NCI-H82 treated with DMSO at 0.1 percent for 48 hours (cell line): ENCODE measurements around the gene RPL36.

Experiments
- DNase-seq: peaks from one replicate; lab custom pipeline; 2025; ENCODE audit not compliant: unreplicated experiment; lab: John Stamatoyannopoulos, UW

RPL36 gene

DNA sequence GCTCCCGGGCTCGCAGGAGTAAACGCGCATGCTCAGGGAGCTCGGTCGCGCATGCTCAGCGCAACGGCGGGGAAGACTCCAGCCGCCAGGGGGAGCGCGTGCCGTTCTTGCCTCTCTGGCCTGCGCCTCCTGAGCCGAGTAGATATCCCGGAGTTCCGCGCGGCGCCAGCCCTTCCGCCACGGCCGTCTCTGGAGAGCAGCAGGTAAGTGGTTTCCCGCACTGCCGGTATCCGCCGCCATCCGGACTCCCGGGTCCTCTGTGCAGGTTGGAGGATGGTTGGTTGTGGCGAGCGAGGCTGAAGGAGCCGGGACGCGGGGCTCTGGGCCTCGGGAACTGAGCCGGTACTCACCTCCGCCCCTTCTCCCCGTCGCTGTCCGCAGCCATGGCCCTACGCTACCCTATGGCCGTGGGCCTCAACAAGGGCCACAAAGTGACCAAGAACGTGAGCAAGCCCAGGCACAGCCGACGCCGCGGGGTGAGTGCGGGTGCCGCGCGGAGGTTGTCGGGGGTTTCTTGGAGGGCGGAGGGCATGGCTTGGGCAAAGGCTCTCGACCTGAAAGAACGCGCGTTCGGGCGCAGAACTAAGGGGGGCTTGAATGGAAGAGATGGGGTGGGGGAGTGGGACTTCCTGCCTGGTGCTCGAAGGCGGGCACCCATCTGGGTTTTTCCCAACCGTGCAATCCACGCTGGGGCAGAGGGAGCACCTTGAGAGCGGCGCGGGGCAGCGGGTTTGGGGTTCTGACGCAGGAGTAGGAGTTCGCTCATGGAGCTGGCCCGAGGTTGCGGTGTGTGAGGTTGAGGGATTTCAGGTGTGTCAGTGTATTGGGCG, at the start of gene RPL36:
RPL36 (plus strand) TSS at position 171 of the 830 bp plus-strand sequence; CDS start at position 384, 213 bp downstream.
- peak; percentile 81 for DNase-seq

DNA sequence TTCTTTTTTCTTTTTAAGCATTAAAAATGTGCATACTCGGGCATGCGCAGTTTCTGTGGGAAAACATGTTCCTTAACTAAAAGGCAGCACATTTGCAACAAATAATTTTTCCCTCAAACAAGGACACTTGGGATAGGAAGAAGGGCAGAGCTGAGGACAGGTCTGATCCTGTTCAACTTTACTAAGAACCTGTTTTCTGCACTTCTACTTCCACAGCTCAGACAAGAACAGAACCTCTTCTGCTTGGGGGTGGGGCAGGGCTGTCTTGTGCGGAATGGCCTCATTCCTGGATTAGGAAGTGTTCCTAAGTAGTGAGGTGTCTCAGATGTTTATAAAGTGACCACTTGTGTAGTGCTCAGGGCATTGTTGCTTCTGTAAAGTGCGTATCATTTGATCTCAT, 48.9 kb upstream of the RPL36 start:
- no peak for DNase-seq

DNA sequence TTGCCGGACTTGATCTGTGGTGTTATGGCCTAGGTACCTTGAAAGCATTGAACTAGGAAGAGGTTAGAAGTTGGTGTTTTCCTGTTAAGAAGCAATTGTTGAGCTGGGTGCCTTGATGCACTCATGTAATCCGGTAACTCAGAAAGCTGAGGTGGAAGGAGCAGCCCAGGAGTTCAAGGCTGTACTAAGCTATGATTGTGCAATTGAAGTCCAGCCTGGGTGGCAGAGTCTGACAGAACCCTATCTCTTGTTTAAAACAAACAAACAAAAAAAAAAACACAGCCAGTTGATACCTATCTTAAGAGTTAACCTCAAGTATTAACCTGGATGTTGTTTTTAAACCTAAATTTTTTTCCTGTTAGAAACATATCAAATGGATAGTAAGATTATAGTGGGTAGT, 47.9 kb upstream of the RPL36 start:
- no peak for DNase-seq

DNA sequence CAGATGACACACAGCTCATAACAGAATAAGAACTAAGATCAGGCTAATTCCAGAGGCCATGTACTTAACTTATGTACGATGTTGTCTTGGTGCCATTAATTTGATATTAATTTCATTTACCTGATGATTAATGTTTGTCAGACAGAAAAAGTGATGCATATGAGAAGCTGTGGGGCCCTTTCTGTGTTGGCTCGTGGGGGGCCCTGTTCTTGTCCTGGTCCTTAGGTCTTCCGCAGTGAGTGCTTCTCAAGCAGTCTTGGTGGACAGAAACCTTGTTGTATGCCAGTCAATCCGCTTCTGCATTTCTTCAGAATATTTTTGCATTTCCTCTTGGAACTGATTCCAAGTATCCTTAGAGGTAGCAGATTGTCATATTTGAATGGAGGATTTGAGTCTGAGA, 47.0 kb upstream of the RPL36 start:
- DNase-seq: no peak

DNA sequence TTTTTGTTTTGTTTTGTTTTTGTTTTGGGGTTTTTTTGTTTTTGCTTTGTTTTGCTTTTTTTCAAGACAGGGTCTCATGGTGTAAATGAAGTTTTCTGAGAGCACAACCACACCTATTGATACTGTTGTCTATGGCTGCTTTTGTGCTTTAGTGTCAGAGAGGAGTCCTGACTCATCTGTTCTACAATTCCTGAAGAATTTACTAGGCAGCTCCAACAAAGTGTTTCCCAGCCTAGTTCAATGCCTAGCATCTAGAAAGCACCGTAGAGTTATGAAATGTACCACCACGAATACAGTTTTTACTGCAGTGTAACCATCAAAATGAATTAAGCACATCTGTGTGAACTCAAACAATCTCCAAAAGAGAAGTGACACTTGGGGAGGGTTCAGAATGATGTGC, 46.1 kb upstream of the RPL36 start:
- no peak for DNase-seq

DNA sequence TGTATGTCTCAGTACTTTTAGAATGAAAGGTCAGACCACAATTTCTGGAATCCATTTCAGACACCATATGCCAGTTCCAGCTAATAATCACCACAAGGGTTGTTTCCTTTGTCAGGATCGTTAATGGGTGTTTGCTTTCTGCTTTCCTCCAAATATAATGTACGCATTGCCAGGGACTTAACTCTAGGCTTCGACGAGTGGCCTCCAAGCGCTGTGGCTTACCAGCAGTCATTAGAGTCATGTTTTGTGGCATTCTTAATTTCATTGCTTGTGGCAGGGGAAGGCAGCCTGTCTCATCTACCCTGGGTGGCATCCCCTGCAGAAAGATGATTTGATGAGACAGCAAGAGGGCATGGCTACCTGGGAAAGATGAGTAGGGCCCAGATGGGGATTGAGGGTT, 44.7 kb upstream of the RPL36 start:
- DNase-seq: no peak

DNA sequence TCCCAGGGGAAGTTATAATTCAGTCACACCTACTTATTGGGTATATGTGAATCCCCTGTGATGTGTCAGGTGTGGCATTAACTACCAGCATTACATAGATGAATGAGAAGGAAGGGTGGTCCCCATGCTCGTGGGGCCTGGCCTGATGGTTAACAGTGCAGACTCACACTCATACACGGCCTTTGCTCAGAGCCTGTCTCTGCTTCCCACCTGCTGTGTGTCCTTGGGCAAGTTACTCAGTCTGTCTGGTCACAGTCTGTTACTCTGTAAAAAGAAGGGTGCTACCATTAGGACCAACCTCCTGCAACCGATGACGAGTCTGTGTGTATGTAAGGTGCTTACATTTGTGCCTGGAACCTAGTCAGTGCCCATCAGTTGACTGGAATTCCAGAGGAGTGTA, 43.4 kb upstream of the RPL36 start:
- no peak for DNase-seq

DNA sequence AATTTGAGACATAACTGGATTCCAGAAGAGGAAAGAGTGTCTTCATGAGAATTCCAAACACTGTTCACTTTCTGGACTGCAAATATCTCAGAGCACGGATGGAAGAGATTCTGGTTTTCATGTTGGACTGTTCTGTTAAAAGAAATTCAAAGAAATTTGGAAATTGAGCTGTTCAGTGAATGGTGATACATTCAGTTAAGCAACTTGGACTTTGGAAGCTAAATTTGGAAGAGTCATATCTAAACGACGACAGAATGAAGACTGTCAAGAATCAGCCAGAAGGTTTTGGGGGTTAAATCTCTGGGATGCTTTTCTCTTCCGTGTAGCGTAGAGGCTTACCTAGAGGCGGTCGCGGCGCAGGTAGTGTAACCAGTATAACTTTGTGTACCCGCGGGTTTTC, 41.6 kb upstream of the RPL36 start:
- no peak for DNase-seq

DNA sequence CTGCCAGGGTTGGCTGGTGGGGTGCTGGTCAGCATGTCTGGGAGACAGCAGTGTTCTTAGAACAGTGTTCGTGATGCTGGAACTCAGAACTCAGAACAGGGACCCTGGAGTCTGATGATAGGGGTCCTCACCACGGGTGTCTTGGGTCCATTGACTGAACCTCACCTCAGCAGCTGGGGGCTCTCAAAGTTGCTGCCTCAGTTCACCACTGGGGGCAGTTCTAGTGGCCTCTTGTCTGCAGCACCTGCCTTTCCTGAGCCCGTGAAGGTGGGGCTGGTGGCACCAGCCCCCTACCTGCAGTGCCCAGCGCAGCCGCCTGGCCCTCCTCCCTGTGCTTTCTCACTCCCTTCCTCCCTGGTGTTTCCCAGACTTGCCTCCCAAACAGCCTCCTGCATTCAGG, 38.7 kb upstream of the RPL36 start:
- no peak for DNase-seq

DNA sequence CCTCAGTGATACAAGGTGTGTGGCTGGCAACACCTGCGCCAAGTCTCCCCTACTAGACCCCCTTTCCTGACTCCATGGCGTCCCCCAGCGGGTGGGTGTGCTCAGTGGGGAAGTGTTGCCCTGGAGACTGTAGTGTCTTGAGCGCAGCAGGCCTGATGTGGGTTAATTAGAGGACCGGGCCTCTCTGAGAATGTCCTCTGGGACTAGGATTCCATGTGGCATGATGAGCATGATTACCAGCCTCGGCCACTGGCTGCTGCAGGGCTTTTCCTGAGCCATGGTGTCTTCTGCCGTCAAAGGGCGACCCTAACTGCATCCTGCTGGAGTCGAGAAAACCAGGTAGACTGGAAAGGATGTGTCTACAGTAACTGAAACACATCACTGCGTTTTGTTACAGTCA, 37.8 kb upstream of the RPL36 start:
- DNase-seq: no peak

DNA sequence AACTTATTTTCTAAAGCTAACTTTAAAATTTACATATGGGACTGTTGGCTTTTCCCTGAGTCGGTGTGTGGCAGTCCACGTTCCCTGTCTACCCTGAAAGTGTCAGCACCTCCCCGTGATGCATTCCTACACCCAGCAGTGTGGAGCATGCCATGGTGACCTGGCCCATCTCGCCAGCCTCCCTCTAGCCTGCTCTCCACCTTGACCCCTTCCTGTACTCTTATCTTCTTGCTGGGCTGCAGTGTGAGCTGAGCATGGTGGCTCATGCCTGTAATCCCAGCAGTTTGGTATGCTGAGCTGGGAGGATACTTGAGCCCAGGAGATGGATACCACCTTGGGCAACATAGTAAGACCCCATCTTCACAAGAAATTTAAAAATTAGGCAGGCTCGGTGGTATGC, 35.2 kb upstream of the RPL36 start:
- DNase-seq: no peak

DNA sequence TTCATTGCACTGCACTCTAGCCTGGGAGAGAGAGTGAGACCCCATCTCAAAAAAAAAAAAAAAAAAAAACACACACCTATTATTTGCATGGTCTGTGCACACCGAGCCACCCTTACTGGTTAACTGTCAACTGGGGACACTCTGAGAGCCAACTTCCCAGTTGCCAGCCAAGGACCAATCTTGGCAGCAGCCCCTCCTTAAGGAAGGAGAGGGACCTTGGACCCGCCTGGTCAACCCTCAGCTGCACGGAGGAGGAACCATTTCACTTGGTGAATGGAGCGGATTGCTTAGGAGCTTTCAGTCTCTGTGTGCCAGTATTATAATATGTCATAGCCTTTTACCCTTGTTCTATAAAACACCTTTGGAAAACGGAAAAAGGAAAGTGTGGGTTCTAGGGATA, 34.7 kb upstream of the RPL36 start:
- DNase-seq: no peak

DNA sequence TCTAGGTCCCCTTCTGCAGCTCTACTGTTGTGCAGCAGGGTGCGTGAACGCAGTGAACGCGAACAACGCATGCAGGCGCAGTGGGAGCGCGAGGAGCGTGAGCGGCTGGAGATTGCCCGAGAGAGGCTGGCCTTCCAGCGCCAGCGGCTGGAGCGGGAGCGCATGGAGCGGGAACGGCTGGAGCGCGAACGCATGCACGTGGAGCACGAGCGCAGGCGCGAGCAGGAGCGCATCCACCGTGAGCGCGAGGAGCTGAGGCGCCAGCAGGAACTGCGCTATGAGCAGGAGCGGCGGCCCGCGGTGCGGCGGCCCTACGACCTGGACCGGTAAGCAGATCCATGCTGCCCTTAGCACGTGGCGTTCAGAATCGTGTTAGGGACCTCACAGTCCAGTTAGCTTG, 28.6 kb upstream of the RPL36 start:
- no peak for DNase-seq

DNA sequence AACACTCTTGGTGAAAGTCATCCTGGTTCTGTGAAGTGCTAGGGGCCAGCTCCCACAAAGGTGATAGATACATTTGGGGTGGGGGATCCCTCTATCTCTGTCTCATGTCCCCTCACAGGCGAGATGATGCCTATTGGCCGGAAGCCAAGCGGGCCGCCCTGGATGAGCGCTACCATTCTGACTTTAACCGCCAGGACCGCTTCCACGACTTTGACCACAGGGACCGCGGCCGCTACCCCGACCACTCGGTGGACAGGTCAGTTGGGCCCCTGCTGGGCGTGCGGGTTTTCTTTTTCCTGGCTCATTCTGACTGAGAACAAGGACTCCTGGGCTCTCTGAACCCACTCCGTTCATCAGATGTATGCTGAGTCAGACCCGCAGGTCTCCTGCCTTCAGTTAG, 26.2 kb upstream of the RPL36 start:
- no peak for DNase-seq

DNA sequence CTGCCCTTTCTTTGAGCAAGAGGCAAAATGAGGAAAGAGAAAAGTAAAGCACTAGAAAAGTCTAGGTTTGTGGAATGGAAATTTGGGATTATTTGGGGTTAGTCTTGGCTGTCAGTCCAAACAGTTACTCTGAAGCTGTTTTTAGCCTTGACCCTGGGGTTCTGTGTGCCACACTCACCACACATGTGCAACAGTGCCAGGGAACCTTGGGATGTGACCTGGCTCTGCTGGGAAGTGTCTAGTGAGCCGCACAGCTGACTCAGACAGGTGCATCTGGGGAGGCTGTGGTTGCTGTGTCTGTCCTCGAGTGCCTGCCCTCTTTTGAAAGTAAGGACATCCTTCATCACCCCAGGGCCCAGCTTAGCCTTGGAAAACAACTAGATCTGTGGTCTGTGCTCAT, 25.6 kb upstream of the RPL36 start:
- DNase-seq: no peak

DNA sequence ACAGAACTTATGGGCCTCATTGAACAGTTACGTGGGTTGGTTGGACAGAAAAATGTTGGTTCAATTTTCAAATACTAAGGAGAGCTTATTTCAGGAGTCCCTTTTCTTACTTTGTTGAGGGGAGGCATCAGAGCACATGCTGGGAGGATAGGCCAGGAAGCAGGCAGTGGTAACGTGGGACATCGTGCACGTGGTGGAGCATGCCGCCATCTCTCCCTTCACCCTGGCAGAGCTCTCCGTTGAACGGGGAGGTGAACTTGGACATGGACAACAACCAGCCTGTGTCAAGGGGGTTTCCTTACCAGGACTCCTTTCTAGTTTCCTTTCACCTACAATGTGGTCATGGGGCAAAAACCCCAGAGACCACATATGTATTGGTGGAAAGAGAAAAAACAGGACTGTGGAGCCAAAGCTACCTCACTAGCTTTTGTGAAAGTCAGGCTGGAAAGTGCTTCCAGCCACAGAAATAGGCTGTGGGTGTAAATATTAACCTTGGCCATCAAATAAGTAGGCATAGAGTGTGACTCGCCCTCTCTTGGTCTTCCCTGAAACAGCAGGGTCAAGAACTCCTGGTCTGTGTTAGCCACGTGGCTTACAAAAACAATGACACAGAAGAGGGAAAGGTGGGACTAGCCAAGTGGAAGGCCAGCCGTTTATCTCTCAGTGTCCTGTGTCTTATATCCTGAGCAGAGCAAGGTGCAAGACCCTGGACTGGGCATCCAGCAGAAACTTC, 24.1 kb upstream of the RPL36 start:
- no peak for DNase-seq

DNA sequence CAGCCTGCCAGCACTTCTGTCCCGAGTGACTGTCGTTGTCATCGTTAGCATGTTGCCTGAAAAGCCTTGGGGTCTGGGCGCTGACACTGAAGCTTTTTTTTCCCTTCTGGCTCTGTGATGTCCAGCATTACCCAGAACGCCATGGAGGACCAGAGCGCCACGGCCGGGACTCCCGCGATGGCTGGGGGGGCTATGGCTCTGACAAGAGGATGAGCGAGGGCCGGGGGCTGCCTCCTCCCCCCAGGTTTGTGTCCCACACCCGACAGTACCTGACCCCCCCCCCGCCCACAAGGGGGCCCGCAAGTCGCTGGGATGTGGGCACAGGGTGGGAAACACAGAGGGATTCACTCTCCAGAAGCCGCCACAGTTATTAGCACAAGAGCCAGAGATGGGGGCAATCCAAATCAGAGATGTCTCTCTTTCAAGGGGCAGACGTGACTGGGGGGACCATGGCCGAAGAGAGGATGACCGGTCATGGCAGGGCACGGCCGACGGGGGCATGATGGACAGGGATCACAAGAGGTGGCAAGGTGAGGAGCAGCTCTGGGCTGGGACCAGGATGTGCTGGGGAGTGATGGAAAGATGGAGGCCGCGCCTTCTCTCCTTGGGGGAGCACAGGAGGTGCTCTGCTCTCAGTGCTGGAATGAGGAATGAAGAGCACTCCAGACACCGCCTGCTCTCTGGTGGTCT, 23.0 kb upstream of the RPL36 start:
- DNase-seq: no peak

DNA sequence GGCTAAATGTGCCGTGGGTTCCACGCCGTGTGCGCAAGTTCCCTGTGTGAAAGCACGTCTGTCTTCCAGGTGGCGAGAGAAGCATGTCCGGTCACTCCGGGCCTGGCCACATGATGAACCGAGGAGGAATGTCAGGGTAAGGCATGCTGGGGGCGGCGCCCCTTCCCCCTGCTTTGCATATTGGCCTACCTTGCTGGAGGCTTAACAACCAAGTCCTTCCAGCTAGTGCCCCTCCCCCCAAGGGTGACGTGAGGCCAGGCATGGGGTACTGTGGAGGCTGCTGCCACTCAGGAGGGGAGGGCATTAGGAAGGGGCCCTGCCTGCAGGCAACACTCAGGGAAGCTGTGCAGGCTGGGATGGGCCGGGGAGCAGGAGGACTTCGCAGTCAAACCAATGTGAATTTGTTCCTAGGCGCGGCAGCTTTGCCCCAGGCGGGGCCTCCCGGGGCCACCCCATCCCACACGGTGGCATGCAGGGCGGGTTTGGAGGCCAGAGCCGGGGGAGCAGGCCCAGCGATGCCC, 22.3 kb upstream of the RPL36 start:
- DNase-seq: peak; percentile 1

DNA sequence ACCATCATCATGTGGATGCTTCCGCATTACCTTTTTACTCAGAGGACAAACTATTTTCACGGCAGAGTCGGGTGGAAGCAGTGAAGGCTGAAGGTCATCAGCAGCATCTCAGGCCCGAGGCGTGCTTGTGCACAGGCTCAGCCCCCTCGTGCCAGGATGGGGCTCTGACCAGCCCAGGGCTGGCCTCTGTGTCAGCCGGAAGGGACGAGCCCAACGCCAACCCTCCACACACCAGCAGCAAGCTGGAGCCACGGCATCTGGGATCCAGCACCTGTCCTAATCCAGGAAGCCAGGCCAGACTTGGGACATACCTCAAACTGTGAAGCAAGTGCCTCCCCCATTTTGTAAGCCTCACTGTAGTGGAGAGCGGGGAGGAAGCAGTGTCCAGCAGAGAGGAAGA, 20.9 kb upstream of the RPL36 start:
- DNase-seq: no peak

DNA sequence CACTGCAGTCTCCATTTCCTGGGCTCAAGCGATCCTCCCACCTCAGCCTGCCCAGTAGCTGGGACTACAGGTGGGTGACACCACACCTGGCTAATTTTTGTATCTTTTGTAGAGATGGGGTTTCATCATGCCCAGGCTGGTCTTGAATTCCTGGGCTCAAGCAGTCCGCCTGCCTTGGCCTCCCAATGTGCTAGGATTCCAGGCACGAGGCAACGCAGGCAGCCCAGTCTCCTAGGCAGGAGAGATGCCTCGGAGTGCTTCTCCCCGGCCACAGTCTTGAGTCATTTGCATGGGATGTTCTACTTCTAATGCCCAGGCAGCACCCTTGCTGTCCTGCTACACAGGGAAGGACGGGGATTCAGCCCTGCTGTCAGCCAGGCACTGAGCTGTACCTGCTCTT, 18.5 kb upstream of the RPL36 start:
- no peak for DNase-seq

DNA sequence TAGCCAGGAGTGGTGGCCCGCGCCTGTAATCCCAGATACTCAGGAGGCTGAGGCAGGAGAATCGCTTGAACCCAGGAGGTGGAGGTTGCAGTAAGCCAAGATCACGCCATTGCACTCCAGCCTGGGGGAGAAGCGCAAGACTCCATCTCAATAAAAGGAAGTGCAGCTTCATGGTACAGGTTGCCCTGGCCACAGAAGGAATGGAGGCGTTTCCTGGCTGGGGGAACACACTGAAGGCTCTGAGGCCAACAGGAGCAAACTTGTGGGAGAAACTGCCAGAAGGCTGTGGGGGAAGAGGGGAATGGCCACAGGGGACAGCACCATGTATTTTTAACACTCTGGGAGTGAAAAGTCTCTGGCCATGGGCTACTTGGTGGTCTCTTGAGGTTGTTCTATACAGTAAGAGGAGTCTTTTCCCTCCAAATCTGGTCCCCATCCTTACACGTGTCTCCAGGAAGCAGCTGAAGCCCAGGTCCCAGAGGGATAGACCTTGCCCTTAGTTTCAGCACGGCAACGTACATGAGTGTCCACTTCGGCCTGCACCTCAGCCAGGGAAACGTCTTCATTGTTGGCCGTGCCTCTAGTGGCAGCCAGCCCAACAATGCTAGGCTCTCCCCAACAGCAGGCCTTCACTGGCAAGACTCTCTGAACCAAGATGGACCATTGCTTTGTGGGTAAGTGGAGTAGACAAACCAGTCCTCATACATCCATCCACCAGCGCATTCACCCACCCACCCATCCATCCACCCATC, 17.2 kb upstream of the RPL36 start:
- DNase-seq: no peak
